ENCODE data around the gene RMI1.
"Not testable (repeated sequence)": the region's sequence is repeated elsewhere in the genome, so short reads cannot be mapped to it uniquely, and the experiment has no call there.

Gene RMI1

GRCh38 chr9:83940590-83941303 is 39.9 kb upstream of the RMI1 start:
- ATAC-seq, result no peak
- no peak for TF ChIP-seq GLIS3 (CRISPR knock-in tag; IDR thresholded peaks at IDR 0.05)
- no peak for TF ChIP-seq PPARA (CRISPR knock-in tag; IDR thresholded peaks at IDR 0.05; ENCODE audit: borderline replicate concordance)
- no peak for TF ChIP-seq TSHZ2 (CRISPR knock-in tag; IDR thresholded peaks at IDR 0.05)
- no peak for TF ChIP-seq ZFP3 (CRISPR knock-in tag; IDR thresholded peaks at IDR 0.05)

DNA sequence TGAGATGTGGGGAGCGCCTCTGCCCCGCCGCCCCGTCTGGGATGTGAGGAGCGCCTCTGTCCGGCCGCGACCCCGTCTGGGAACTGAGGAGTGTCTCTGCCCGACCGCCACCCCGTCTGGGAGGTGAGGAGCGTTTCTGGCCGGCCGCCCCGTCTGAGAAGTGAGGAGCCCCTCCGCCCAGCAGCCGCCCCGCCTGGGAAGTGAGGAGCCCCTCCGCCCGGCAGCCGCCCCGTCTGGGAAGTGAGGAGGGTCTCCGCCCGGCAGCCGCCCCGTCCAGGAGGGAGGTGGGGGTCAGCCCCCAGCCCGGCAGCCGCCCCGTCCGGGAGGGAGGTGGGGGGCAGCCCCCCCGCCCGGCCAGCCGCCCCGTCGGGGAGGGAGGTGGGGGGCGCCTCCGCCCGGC is 32.5 kb upstream of the RMI1 start:
- ATAC-seq, result not testable (repeated sequence)

DNA sequence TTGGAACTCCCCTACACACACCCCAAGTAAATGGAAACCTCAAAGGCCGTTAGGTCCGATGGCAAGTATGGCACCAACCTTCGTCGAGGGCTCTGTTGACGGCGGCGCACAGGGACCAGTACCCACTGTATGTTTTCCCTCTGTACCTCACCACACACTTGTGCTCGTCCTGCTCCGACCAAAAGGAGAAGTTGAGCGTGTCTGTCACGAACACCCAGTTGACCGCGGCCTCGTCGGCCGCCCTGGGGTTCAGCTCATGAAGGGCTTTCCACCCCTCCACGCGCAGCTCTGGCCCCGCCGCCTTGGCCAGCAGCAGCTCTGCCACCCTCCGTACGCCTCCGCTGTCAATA is 24.5 kb upstream of the RMI1 start:
- peak; percentile 60 for ATAC-seq
- TF ChIP-seq, protein P1, sequence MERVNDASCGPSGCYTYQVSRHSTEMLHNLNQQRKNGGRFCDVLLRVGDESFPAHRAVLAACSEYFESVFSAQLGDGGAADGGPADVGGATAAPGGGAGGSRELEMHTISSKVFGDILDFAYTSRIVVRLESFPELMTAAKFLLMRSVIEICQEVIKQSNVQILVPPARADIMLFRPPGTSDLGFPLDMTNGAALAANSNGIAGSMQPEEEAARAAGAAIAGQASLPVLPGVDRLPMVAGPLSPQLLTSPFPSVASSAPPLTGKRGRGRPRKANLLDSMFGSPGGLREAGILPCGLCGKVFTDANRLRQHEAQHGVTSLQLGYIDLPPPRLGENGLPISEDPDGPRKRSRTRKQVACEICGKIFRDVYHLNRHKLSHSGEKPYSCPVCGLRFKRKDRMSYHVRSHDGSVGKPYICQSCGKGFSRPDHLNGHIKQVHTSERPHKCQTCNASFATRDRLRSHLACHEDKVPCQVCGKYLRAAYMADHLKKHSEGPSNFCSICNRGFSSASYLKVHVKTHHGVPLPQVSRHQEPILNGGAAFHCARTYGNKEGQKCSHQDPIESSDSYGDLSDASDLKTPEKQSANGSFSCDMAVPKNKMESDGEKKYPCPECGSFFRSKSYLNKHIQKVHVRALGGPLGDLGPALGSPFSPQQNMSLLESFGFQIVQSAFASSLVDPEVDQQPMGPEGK (CRISPR knock-in tag; IDR thresholded peaks at IDR 0.05; ENCODE audit: borderline replicate concordance), result no peak
- TF ChIP-seq TOX (CRISPR knock-in tag; IDR thresholded peaks at IDR 0.05; ENCODE audit: borderline replicate concordance) (no peak), TSHZ2 (CRISPR knock-in tag; IDR thresholded peaks at IDR 0.05) (no peak), POU6F1 (CRISPR knock-in tag; IDR thresholded peaks at IDR 0.05; ENCODE audit: borderline replicate concordance, low read depth) (no peak), ZNF8 (CRISPR knock-in tag; IDR thresholded peaks at IDR 0.05) (no peak), SNAI2 (CRISPR knock-in tag; IDR thresholded peaks at IDR 0.05) (no peak), RARB (CRISPR knock-in tag; IDR thresholded peaks at IDR 0.05) (no peak), TCF4 (CRISPR knock-in tag; IDR thresholded peaks at IDR 0.05; ENCODE audit: borderline replicate concordance) (no peak), ZNF70 (CRISPR knock-in tag; IDR thresholded peaks at IDR 0.05) (no peak), ZC3H10 (CRISPR knock-in tag; IDR thresholded peaks at IDR 0.05) (no peak), ARNTL (CRISPR knock-in tag; IDR thresholded peaks at IDR 0.05; ENCODE audit: borderline replicate concordance, low read depth) (no peak), ESRRG (CRISPR knock-in tag; IDR thresholded peaks at IDR 0.05) (no peak), OSR1 (CRISPR knock-in tag; IDR thresholded peaks at IDR 0.05) (no peak), ZNF565 (CRISPR knock-in tag; conservative IDR thresholded peaks at IDR 0.05; ENCODE audit: low read depth) (no peak), CSDC2 (CRISPR knock-in tag; IDR thresholded peaks at IDR 0.05) (no peak), GLIS3 (CRISPR knock-in tag; IDR thresholded peaks at IDR 0.05) (no peak), BACH2 (CRISPR knock-in tag; IDR thresholded peaks at IDR 0.05; ENCODE audit: borderline replicate concordance) (no peak), ISL1 (CRISPR knock-in tag; IDR thresholded peaks at IDR 0.05) (no peak)
- TF ChIP-seq, protein P2, sequence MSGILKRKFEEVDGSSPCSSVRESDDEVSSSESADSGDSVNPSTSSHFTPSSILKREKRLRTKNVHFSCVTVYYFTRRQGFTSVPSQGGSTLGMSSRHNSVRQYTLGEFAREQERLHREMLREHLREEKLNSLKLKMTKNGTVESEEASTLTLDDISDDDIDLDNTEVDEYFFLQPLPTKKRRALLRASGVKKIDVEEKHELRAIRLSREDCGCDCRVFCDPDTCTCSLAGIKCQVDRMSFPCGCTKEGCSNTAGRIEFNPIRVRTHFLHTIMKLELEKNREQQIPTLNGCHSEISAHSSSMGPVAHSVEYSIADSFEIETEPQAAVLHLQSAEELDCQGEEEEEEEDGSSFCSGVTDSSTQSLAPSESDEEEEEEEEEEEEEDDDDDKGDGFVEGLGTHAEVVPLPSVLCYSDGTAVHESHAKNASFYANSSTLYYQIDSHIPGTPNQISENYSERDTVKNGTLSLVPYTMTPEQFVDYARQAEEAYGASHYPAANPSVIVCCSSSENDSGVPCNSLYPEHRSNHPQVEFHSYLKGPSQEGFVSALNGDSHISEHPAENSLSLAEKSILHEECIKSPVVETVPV (CRISPR knock-in tag; IDR thresholded peaks at IDR 0.05), result no peak
